ENCODE results near the gene CLDN9.
"Not testable (repeated sequence)": the region's sequence is repeated elsewhere in the genome, so short reads cannot be mapped to it uniquely, and the experiment has no call there.

The CLDN9 gene

DNA sequence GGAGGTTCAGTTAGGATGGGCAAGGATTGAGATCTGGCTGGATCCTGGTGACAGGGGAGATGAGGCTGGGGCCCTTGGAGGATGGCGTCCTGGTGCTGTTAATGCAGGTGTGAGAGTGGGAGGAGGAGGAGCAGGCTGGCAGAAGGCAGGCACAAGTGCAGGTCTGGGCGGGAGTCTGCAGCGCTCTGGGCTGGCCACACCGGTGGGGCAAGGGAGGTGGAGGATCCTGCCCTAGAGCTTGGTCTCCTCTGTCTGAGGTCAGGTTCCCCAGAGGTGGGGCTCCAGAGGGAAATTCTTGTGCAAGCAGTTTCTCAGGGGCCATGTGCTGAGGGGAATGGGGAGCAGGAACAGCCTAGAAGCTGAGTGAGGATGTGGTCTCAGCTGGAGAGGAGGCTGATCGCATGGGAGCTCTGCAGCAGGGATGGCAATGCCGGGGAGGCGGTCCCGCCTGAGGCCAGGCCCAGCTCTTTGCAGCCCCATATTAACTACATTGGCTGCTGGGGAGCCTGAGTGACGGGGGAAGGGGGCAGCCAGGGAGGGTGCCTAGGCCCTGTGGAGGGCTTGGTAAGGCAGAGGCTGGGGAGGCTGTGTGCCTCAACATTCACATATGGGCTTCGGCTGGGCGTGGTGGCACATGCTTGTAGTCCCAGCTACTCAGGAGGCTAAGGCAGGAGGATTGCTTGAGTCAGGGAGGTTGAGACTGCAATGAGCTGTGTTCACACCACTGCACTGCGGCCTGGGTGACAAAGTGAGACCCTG, 40.0 kb downstream of the CLDN9 start:
- not testable (repeated sequence) for DNase-seq (ENCODE audit: low read depth in 1 of 2, low spot score in 1 of 2)

DNA sequence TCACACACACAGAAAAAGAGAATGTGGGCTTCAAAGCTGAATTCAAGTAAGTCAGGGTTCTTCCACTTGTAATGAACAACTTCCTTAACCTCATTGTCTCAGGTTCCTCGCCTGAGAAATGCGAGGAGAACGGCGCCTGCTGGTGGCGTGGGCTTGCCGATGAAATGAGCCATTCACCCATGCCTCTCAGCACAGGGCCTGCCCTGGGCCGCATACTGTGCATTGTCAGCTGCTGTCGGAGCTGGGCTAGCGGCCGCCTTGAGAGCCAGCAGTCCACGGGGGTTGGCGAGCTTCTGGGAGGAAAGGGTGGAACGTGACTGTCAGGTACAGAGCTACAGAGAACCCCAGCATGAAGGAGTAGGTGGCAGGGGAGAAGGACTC, 40.6 kb downstream of the CLDN9 start:
- not testable (repeated sequence) for DNase-seq (ENCODE audit: low read depth in 1 of 2, low spot score in 1 of 2)

DNA sequence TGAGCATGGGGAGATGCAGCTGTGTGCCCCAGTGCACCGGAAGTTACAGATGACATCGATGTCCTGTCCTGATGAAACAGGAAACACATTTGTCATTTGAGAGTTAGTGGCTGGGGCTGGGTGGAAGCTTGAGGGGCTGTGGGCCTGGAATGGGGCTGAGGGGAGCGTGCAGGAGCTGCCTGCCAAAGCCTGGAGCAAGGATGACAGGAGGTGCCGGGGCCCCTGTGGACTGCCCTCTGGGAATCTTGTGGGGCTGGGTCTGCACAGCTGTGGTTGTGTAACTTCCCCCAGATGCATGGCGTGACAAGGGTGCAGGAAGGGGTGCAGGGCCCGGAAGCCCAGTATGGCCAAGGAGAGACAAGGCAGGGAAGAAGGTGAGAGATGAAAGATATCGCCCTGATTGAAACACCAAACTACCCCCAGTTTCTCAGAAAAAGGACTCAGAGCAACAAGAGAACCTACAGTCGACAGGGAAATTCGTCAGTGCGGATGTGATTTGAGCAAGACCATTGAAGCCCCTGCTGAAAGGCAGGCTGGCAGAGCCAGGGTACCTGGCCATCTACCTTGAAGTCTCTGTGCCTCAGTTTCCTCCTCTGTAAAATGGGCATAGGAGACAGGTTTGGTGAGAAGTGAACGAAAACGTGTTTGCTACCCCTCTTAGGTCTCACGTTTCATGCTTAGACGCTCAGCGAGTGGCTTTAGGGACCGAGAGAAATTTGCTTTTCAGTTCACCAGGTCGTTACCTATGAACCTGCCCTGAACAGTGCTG, 42.4 kb downstream of the CLDN9 start:
- no peak for DNase-seq (ENCODE audit: low read depth in 1 of 2, low spot score in 1 of 2)

DNA sequence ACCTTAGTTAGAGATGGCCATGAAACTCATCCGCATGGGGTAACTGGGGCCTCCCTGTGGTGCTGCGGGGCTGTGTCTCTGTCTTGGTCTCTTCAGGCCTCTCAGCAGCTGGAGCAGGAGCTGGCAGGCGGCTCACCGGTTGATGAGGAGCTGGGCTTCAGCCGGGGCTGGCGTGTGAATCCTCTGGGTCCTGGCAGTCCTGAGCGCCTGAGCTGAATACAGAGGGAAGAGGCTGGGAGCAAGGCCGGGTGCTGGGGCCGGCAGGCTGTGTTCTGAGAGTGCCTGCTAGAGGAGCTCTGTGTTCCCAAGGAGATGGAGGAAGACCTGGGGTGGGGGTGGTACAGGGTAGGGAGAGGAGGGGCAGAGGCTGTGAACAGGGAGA, 43.0 kb downstream of the CLDN9 start:
- DNase-seq (ENCODE audit: low read depth in 1 of 2, low spot score in 1 of 2): not testable (repeated sequence)

DNA sequence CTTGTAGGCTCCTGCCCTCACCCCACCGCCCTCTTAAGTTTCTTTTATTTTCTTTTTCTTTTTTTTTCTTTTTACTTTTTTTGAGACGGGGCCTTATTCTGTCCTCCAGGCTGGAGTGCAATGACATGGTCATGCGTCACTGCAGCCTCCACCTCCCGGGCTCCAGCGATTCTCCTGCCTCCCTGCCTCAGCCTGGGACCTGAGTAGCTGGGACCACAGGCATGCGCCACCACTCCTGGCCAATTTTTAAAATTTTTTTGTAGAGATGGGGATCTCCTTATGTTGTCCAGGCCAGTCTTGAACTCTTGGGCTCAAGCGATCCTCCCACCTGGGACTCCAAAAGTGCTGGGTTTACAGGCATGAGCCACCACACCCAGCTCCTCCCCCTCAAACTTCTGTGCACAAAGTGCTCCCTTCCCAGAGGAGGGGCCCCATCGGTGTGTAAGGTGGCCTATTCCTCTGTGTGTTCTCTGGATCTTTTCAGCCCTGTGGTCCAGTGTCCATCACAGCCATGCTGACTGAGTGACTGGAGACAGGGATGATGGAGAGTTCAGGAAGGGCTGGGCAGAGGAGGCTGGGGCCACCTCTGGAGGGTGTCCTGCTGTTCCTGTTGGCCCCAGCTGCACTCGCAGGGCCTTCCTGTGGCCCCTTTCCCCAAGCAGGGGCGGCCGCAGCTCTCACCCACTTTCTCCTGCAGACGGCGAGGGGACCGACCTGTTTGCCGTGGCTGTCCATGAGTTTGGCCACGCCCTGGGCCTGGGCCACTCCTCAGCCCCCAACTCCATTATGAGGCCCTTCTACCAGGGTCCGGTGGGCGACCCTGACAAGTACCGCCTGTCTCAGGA, 43.8 kb downstream of the CLDN9 start:
- no peak for DNase-seq (ENCODE audit: low read depth in 1 of 2, low spot score in 1 of 2)

DNA sequence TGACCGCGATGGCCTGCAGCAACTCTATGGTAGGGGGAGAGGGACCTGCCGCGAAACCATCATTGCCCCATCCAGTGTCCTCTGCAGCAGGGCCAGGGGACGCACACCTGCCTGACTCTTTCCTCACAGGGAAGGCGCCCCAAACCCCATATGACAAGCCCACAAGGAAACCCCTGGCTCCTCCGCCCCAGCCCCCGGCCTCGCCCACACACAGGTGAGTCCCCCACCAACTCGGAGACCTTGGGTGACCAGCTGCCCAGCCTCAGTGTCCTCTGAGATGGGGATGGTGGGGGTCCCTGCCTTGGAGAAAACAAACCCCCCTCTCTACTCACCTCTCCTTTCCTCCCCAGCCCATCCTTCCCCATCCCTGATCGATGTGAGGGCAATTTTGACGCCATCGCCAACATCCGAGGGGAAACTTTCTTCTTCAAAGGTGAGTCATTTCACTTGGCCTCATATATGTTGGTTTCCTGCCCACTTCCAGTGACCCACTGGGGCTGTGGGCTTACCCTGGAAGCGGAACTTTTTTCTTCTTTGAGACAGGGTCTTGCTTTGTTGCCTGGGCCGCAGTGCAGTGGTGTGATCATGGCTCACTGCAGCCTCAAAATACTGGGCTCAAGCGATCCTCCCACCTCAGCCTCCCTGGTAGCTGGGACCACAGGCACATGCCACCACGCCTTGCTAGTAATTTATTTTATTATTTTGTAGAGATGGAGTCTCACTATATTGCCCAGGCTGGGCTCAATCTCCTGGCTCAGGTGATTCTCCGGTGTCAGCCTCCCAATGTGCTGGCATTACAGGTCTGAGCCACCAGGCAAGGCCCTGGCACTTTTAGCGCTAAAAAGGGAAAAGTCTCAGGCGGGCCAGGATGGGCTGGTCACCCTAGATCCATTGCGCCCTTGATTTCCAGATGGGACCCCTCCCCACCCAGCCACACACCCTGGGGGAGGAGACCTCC, 44.7 kb downstream of the CLDN9 start:
- no peak for DNase-seq (ENCODE audit: low read depth in 1 of 2, low spot score in 1 of 2)

DNA sequence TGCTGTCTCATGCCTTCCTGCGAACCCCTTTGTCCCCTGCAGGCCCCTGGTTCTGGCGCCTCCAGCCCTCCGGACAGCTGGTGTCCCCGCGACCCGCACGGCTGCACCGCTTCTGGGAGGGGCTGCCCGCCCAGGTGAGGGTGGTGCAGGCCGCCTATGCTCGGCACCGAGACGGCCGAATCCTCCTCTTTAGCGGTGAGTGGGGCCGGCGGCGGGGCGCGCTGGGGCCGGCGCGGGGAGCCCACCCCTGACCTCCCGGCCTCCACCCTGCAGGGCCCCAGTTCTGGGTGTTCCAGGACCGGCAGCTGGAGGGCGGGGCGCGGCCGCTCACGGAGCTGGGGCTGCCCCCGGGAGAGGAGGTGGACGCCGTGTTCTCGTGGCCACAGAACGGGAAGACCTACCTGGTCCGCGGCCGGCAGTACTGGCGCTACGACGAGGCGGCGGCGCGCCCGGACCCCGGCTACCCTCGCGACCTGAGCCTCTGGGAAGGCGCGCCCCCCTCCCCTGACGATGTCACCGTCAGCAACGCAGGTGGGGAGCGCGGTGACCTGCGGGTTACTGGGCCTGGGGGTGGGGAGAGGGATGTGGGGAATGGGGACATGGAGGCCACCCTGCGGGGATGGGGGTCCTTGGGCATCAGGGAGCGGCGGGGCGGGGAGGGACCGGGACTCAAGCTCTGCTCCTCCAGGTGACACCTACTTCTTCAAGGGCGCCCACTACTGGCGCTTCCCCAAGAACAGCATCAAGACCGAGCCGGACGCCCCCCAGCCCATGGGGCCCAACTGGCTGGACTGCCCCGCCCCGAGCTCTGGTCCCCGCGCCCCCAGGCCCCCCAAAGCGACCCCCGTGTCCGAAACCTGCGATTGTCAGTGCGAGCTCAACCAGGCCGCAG, 45.7 kb downstream of the CLDN9 start:
- DNase-seq (ENCODE audit: low read depth in 1 of 2, low spot score in 1 of 2): no peak

DNA sequence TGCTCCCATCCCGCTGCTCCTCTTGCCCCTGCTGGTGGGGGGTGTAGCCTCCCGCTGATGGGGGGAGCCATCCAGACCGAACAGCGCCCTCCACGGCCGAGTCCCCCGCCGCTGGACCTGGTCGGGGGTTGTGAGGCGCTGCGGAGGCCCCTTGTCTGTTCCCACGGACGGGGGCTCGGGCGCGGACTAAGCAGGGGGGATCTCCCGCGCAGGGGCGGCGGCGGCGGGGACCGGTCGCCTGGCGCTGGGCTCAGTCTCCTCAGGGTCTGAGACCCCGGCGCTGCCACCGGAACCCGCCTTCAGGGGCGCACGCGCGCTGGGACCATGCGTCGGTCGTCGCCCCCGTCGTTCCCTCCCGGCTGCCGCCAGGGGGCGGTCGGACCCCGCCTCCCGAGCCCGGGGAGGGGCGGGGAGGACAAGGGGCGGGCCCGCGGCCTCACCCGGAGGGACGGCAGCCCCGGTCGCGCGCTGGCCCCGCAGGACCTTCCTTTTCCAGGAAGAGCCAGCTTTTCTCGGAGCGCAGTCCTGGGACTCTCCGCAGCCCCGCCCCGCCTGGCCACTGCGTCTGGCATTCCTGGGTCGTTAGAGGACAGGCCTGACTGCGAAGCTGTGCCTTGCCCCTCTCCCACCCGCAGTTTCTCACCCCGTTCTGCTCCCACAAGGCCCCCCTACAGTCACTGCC, 46.5 kb downstream of the CLDN9 start:
- DNase-seq (ENCODE audit: low read depth in 1 of 2, low spot score in 1 of 2): peak; percentile 75 to 77

DNA sequence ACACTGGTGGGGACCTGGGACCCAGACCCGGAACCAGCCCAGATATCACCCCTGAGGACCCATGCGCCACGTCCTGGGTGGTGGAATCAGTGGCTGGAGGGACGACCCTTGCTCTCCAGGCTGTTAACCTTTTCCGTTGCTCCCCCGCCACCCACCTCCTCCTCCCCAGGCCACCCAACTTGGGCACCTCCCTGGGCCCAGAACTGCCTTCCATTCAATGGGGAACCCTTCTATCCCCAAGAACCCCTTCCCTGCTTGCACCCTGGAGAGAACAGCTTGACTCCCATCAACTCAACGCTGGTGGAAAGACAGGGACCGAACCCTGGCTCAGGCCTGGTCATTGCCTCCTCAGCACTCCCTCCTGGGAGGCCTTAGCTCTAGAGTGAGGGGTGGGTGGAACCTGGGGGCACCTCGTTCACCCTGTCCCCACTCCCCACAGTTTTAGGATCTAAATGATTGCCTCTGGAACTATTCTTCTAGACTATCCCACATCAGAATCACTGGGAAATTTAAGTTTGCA, 47.1 kb downstream of the CLDN9 start:
- DNase-seq (ENCODE audit: low read depth in 1 of 2, low spot score in 1 of 2): no peak

DNA sequence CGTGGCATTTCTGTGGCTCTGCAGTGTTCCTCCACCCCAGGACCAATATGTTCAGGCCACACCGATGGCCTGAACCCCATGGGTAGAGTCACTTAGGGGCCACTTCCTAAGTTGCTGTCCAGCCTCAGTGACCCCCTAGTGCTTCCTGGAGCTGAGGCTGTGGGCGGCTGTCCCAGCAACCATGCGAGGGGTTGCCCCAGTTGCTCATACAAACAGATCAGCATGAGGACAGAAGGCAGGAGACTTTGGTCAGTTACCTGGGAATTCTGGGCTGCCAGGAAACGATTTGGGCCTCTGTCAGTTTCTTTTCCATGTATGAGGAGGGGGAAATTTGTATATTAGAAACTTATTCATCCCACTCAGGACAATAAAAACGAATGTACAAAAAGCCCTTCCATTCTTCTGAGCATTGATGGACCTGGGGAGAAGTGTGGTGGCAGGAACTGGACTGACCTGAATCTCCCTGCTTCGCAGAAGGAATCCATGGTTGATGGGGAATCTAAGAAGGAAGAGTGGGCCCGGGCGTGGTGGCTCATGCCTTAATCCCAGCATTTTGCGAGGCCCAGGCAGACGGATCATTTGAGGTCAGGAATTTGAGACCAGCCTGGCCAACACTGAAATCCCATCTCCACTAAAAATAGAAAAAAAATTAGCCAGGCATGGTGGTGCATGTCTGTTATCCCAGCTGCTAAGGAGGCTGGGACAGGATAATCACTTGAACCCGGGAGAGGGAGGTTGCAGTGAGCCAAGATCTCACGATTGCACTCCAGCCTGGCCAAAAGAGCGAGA, 47.8 kb downstream of the CLDN9 start:
- no peak for DNase-seq (ENCODE audit: low read depth in 1 of 2, low spot score in 1 of 2)

DNA sequence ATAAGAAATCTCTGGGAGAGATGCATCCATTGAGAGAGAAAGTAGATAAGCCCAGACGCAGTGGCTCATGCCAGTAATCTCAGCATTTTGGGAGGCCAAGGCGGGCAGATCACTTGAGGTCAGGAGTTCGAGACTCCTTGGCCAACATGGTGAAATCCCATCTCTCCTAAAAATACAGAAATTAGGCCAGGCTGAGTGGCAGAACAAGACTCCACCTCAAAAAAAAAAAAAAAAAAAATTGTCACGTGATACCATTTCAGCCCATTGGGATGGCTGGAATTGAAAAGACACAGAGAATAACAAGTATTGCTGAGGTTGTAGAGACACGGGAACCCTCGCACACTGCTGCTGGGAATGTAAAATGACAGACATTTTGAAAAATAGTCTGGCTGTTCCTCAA, 49.8 kb downstream of the CLDN9 start:
- no peak for DNase-seq (ENCODE audit: low read depth in 1 of 2, low spot score in 1 of 2)

DNA sequence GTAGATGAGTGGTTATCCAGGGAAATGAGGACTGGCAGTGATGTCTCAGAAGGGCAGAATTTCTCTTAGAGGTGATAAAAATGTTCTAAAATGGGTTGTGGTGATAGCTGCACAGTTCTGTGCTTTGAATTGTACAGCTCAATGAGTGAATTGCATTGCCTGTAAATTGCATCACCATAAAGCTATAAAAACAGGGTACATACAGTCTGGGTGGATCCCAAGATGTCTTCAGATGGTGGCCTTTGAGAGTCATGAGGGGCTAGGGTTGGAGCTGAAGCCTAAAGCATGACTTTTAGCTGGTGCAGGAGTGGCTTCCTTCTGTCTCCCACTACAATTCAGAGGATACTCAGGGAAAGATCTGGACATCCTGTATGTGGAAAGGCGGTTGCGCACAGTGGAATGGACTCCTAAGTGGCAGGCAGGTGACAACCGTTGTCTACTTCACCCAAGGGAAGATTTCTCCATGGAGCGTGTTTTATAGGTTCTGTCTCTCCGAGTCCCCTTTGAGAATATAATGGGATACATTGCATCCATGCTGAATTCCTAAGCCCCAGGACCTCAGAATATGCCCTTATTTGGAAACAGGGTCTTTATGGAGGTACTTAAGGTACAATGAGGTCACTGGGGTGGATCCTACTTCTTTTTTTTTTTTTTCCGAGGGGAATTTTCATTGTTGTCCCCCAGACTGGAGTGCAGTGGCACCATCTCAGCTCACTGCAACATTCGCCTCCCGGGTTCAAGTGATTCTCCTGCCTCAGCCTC, 51.1 kb downstream of the CLDN9 start:
- no peak for DNase-seq (ENCODE audit: low read depth in 1 of 2, low spot score in 1 of 2)

All from activated CD4-positive, alpha-beta T cell treated with anti-CD3 and anti-CD28 coated beads, Interleukin-2, amount 50 U/mL, for 24 hours (primary cell).